ENCODE results near the gene DEAF1.
A peak's percentile ranks its signal among the peaks of the same experiment; 100 is the strongest.

Gene DEAF1

GRCh38 chr11:623999-624704 lies 70.9 kb downstream of the DEAF1 start:
- no peak for DNase-seq

GRCh38 chr11:623349-623869 lies 71.6 kb downstream of the DEAF1 start:
- DNase-seq = no peak

GRCh38 chr11:621838-622237 lies 73.2 kb downstream of the DEAF1 start:
- DNase-seq = no peak

GRCh38 chr11:620935-621814 lies 73.8 kb downstream of the DEAF1 start:
- DNase-seq = no peak

- no peak for DNase-seq
Observed at GRCh38 chr11:620201-620600, 74.8 kb downstream of the DEAF1 start.

GRCh38 chr11:619628-620050 lies 75.4 kb downstream of the DEAF1 start:
- no peak for DNase-seq

GRCh38 chr11:618856-619627 lies 76.0 kb downstream of the DEAF1 start:
- no peak for DNase-seq

GRCh38 chr11:617912-618682 lies 76.9 kb downstream of the DEAF1 start:
- DNase-seq = no peak

- no peak for DNase-seq
Observed at GRCh38 chr11:617199-617911, 77.7 kb downstream of the DEAF1 start.

- DNase-seq = no peak
Observed at GRCh38 chr11:616320-617198, 78.5 kb downstream of the DEAF1 start.

GRCh38 chr11:615504-616319 lies 79.3 kb downstream of the DEAF1 start, which contains the start of gene IRF7:
Gene IRF7 (minus strand): TSS chr11:615950. CDS start chr11:615364, 586 bp downstream.
- peak; percentile 78 for DNase-seq

- DNase-seq = no peak
Observed at GRCh38 chr11:614623-615503, 80.2 kb downstream of the DEAF1 start.

GRCh38 chr11:614021-614622 lies 80.9 kb downstream of the DEAF1 start:
- DNase-seq = no peak

GRCh38 chr11:613369-613968 lies 81.6 kb downstream of the DEAF1 start:
- peak; percentile 79 for DNase-seq

- DNase-seq = no peak
Observed at GRCh38 chr11:612961-613300, 82.1 kb downstream of the DEAF1 start.

GRCh38 chr11:612201-612960 lies 82.6 kb downstream of the DEAF1 start:
- no peak for DNase-seq
